ENCODE results near the gene LIN7A.
A peak's percentile ranks its signal among the peaks of the same experiment; 100 is the strongest.

The LIN7A gene

DNA sequence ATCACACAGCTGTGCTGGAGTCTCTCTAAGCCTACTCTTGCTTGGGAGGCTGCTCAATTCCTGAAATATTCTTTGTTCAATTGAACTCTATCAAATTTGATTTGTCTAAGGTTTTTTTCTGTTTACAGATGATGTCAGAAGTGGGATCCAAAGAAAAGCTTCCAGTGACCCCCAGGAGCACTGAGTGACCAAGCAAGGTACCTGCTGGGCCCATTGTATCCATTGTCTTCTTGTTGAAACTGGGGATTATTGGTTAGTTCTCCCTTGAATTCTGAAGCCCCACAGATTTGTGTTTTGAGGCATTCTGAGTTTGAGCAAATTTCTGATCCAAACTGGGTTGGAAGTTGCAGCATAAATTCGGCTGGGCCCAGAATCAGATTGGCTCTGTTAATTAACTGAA, 156.4 kb downstream of the LIN7A start:
- 100% methylated on average over 1 of the region's 1 CpG for WGBS
- no peaks in the 10 kb centered on the region for H3K79me1 ChIP-seq (replicated peaks; ENCODE audit: low read length, poor library complexity, severe bottlenecking)
- no peak overlapping the region for H3K4ac ChIP-seq (ENCODE audit: low read depth in 1 of 2, low read length in 2 of 2)
- H2AFZ ChIP-seq (ENCODE audit: low read depth, low read length) = no peak overlapping the region
- H3K4me2 ChIP-seq (ENCODE audit: low read length, poor library complexity, severe bottlenecking) = no peak overlapping the region
- no peak for DNase-seq
- no peak overlapping the region for H4K8ac ChIP-seq (ENCODE audit: low read length)
- H3K4me3 ChIP-seq (ENCODE audit: insufficient read depth in 1 of 2, low read depth in 1 of 2, low read length in 2 of 2) = no peak overlapping the region
- no peak overlapping the region for H2BK12ac ChIP-seq (ENCODE audit: low read length in 2 of 2)
- no peaks in the 10 kb centered on the region for H3K36me3 ChIP-seq (ENCODE audit: control insufficient read depth in 1 of 2, insufficient read depth in 2 of 2, low read depth in 1 of 2, low read length in 2 of 2)
- no peaks in the 10 kb centered on the region for H3K27me3 ChIP-seq (ENCODE audit: control insufficient read depth in 1 of 2, insufficient read depth in 1 of 2, low read length in 2 of 2)
- no peaks in the 10 kb centered on the region for H3K4me1 ChIP-seq (ENCODE audit: control insufficient read depth, insufficient read depth, low read depth, low read length)
- no peak overlapping the region for H4K91ac ChIP-seq (ENCODE audit: low read length)
- H2BK120ac ChIP-seq (ENCODE audit: low read depth, low read length) = no peak overlapping the region
- H3K9me3 ChIP-seq (ENCODE audit: control insufficient read depth, low read length) = no peaks in the 10 kb centered on the region
- H3K27ac ChIP-seq (ENCODE audit: low read length, poor library complexity, severe bottlenecking) = no peak overlapping the region
- no peak overlapping the region for H3K9ac ChIP-seq (ENCODE audit: low read length)
- H2BK5ac ChIP-seq (ENCODE audit: low read depth, low read length, poor library complexity, severe bottlenecking) = no peak overlapping the region
- no peak overlapping the region for H3K23ac ChIP-seq (ENCODE audit: low read length in 2 of 2)
- H3K14ac ChIP-seq (ENCODE audit: low read length in 2 of 2) = no peak overlapping the region
- H2AK5ac ChIP-seq (ENCODE audit: low read length, severe bottlenecking) = peak overlapping the region; percentile 65
- H2BK15ac ChIP-seq (ENCODE audit: low read depth, poor library complexity, severe bottlenecking) = no peak overlapping the region
- no peak overlapping the region for H3K18ac ChIP-seq (ENCODE audit: low read depth in 1 of 2, low read length in 2 of 2)

DNA sequence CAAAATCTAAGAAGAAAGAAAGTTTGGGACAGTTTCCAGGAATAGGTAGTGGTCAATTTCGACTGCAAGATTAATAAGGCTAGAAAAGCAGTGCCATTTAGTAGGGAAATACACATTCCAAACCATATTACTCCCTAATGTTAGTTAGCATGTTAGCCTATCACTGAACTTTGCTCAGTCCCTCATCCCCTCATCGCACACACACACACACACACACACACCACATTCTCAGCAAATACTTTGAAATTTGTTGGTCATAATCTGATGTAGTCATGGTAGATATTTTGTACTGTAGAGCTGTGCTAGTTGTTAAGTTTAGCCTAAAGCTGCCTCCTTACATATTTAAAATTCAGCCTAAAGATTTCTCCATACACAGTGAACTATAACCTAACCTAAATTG, 157.0 kb downstream of the LIN7A start:
- no peak overlapping the region for H3K14ac ChIP-seq (ENCODE audit: low read length in 2 of 2)
- 100% methylated on average over 1 of the region's 2 CpGs for WGBS
- no peak for DNase-seq
- H3K27ac ChIP-seq (ENCODE audit: low read length, poor library complexity, severe bottlenecking) = no peak overlapping the region
- no peak overlapping the region for H4K8ac ChIP-seq (ENCODE audit: low read length)
- H2AK5ac ChIP-seq (ENCODE audit: low read length, severe bottlenecking) = no peak overlapping the region
- no peak overlapping the region for H3K18ac ChIP-seq (ENCODE audit: low read depth in 1 of 2, low read length in 2 of 2)
- no peak overlapping the region for H3K4me2 ChIP-seq (ENCODE audit: low read length, poor library complexity, severe bottlenecking)
- H3K23ac ChIP-seq (ENCODE audit: low read length in 2 of 2) = no peak overlapping the region
- H2BK15ac ChIP-seq (ENCODE audit: low read depth, poor library complexity, severe bottlenecking) = no peak overlapping the region
- H3K4me3 ChIP-seq (ENCODE audit: insufficient read depth in 1 of 2, low read depth in 1 of 2, low read length in 2 of 2) = no peak overlapping the region
- no peak overlapping the region for H2BK5ac ChIP-seq (ENCODE audit: low read depth, low read length, poor library complexity, severe bottlenecking)
- no peaks in the 10 kb centered on the region for H3K79me1 ChIP-seq (replicated peaks; ENCODE audit: low read length, poor library complexity, severe bottlenecking)
- H2BK120ac ChIP-seq (ENCODE audit: low read depth, low read length) = no peak overlapping the region
- H3K9ac ChIP-seq (ENCODE audit: low read length) = no peak overlapping the region
- no peaks in the 10 kb centered on the region for H3K4me1 ChIP-seq (ENCODE audit: control insufficient read depth, insufficient read depth, low read depth, low read length)
- no peaks in the 10 kb centered on the region for H3K27me3 ChIP-seq (ENCODE audit: control insufficient read depth in 1 of 2, insufficient read depth in 1 of 2, low read length in 2 of 2)
- H2AFZ ChIP-seq (ENCODE audit: low read depth, low read length) = no peak overlapping the region
- no peaks in the 10 kb centered on the region for H3K36me3 ChIP-seq (ENCODE audit: control insufficient read depth in 1 of 2, insufficient read depth in 2 of 2, low read depth in 1 of 2, low read length in 2 of 2)
- H3K9me3 ChIP-seq (ENCODE audit: control insufficient read depth, low read length) = no peaks in the 10 kb centered on the region
- H4K91ac ChIP-seq (ENCODE audit: low read length) = no peak overlapping the region
- H2BK12ac ChIP-seq (ENCODE audit: low read length in 2 of 2) = peak overlapping the region in 1 of 2 experiments; percentile 39
- H3K4ac ChIP-seq (ENCODE audit: low read depth in 1 of 2, low read length in 2 of 2) = no peak overlapping the region

DNA sequence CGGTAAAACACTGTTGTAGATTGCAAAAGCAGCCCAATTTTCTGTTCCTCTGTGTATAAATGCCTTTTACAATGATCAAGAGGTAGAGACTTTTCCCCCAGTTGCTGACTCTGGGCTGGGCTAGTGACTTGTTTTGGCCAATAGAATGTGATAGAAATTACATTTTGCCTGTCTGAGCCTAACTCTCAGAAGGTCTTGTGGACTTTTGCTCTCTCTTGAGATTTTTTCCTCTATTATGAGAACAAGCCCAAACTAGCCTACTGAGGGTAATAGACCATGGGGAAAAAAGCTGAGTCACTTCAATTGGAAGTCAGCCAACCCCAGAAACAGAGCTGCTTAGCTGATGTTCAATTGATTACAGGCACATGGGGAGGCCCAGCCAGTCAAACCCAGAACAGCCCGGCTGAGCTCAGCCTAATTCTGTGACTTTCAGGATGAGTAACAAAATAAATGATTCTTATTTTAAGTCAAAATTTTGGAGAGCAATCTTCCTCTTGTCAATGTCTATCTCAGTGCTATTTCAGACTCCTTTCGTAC, 159.7 kb downstream of the LIN7A start:
- H3K4ac ChIP-seq (ENCODE audit: low read depth in 1 of 2, low read length in 2 of 2) = peak overlapping the region in 1 of 2 experiments; percentile 75
- no peaks in the 10 kb centered on the region for H3K4me1 ChIP-seq (ENCODE audit: control insufficient read depth, insufficient read depth, low read depth, low read length)
- H2BK12ac ChIP-seq (ENCODE audit: low read length in 2 of 2) = no peak overlapping the region
- H3K18ac ChIP-seq (ENCODE audit: low read depth in 1 of 2, low read length in 2 of 2) = no peak overlapping the region
- peak overlapping the region; percentile 53 for H2BK5ac ChIP-seq (ENCODE audit: low read depth, low read length, poor library complexity, severe bottlenecking)
- H2BK15ac ChIP-seq (ENCODE audit: low read depth, poor library complexity, severe bottlenecking) = no peak overlapping the region
- no peak overlapping the region for H4K91ac ChIP-seq (ENCODE audit: low read length)
- no peaks in the 10 kb centered on the region for H3K9me3 ChIP-seq (ENCODE audit: control insufficient read depth, low read length)
- no peak overlapping the region for H2AFZ ChIP-seq (ENCODE audit: low read depth, low read length)
- DNase-seq = peak; percentile 85
- no peak overlapping the region for H2AK5ac ChIP-seq (ENCODE audit: low read length, severe bottlenecking)
- no peak overlapping the region for H3K23ac ChIP-seq (ENCODE audit: low read length in 2 of 2)
- peak overlapping the region; percentile 100 for H3K27ac ChIP-seq (ENCODE audit: low read length, poor library complexity, severe bottlenecking)
- no peaks in the 10 kb centered on the region for H3K36me3 ChIP-seq (ENCODE audit: control insufficient read depth in 1 of 2, insufficient read depth in 2 of 2, low read depth in 1 of 2, low read length in 2 of 2)
- H3K9ac ChIP-seq (ENCODE audit: low read length) = peak overlapping the region; percentile 89
- peak overlapping the region in 1 of 2 experiments; percentile 25 for H3K4me3 ChIP-seq (ENCODE audit: insufficient read depth in 1 of 2, low read depth in 1 of 2, low read length in 2 of 2)
- H3K14ac ChIP-seq (ENCODE audit: low read length in 2 of 2) = no peak overlapping the region
- H3K27me3 ChIP-seq (ENCODE audit: control insufficient read depth in 1 of 2, insufficient read depth in 1 of 2, low read length in 2 of 2) = no peaks in the 10 kb centered on the region
- no peaks in the 10 kb centered on the region for H3K79me1 ChIP-seq (replicated peaks; ENCODE audit: low read length, poor library complexity, severe bottlenecking)
- no peak overlapping the region for H2BK120ac ChIP-seq (ENCODE audit: low read depth, low read length)
- H4K8ac ChIP-seq (ENCODE audit: low read length) = no peak overlapping the region
- 97% methylated on average over 2 of the region's 3 CpGs for WGBS
- H3K4me2 ChIP-seq (ENCODE audit: low read length, poor library complexity, severe bottlenecking) = no peak overlapping the region

DNA sequence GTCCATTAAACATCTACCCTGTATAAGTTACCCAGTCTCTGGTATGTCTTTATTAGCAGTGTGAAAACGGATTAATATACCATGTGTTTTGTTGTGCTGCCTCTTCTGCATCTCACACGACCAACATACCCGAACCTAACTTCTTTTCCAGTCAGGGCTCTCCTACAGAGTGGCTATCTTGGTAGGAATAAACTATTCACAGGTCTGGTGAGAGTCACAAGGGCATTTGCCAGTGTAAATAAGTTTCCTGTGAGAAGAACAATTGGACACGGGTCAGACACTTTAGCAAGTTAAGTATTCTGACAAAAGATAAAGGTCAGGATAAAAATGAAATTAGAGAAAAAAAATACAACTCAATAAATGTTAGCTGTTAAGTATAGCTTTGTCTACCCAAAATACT, 160.1 kb downstream of the LIN7A start:
- H2BK120ac ChIP-seq (ENCODE audit: low read depth, low read length) = peak overlapping the region; percentile 89
- peak overlapping the region; percentile 100 for H3K27ac ChIP-seq (ENCODE audit: low read length, poor library complexity, severe bottlenecking)
- no peak overlapping the region for H3K23ac ChIP-seq (ENCODE audit: low read length in 2 of 2)

More for the DNA sequence above, 160.1 kb downstream of the LIN7A start:
- H3K36me3 ChIP-seq (ENCODE audit: control insufficient read depth in 1 of 2, insufficient read depth in 2 of 2, low read depth in 1 of 2, low read length in 2 of 2) = no peaks in the 10 kb centered on the region
- peak overlapping the region; percentile 100 for H2AK5ac ChIP-seq (ENCODE audit: low read length, severe bottlenecking)
- H3K9me3 ChIP-seq (ENCODE audit: control insufficient read depth, low read length) = no peaks in the 10 kb centered on the region
- H2BK5ac ChIP-seq (ENCODE audit: low read depth, low read length, poor library complexity, severe bottlenecking) = peak overlapping the region; percentile 96
- H4K91ac ChIP-seq (ENCODE audit: low read length) = peak overlapping the region; percentile 67
- H3K27me3 ChIP-seq (ENCODE audit: control insufficient read depth in 1 of 2, insufficient read depth in 1 of 2, low read length in 2 of 2) = no peaks in the 10 kb centered on the region
- no peak overlapping the region for H3K4me3 ChIP-seq (ENCODE audit: insufficient read depth in 1 of 2, low read depth in 1 of 2, low read length in 2 of 2)
- H2BK15ac ChIP-seq (ENCODE audit: low read depth, poor library complexity, severe bottlenecking) = no peak overlapping the region
- peak overlapping the region; percentile 89 for H3K9ac ChIP-seq (ENCODE audit: low read length)
- H3K4me1 ChIP-seq (ENCODE audit: control insufficient read depth, insufficient read depth, low read depth, low read length) = no peaks in the 10 kb centered on the region
- no peak for DNase-seq
- no peaks in the 10 kb centered on the region for H3K79me1 ChIP-seq (replicated peaks; ENCODE audit: low read length, poor library complexity, severe bottlenecking)
- 100% methylated on average over 2 of the region's 4 CpGs for WGBS
- H3K4me2 ChIP-seq (ENCODE audit: low read length, poor library complexity, severe bottlenecking) = no peak overlapping the region
- peak overlapping the region; percentile 75 to 94 for H3K4ac ChIP-seq (ENCODE audit: low read depth in 1 of 2, low read length in 2 of 2)
- H4K8ac ChIP-seq (ENCODE audit: low read length) = peak overlapping the region; percentile 63
- peak overlapping the region; percentile 83 to 93 for H2BK12ac ChIP-seq (ENCODE audit: low read length in 2 of 2)
- no peak overlapping the region for H2AFZ ChIP-seq (ENCODE audit: low read depth, low read length)
- no peak overlapping the region for H3K14ac ChIP-seq (ENCODE audit: low read length in 2 of 2)
- peak overlapping the region in 1 of 2 experiments; percentile 93 for H3K18ac ChIP-seq (ENCODE audit: low read depth in 1 of 2, low read length in 2 of 2)

Data from mesenchymal stem cell (in vitro differentiated cells and primary cell).